Measurements from ENCODE around the gene TMEM232. TPM values are rescaled to one million over a fixed set of nuclear protein-coding genes. Genes with fewer than 3 reads are reported as not detected.

The TMEM232 gene
- total RNA-seq, 1 donor from 2014 or later, result not detected

DNA sequence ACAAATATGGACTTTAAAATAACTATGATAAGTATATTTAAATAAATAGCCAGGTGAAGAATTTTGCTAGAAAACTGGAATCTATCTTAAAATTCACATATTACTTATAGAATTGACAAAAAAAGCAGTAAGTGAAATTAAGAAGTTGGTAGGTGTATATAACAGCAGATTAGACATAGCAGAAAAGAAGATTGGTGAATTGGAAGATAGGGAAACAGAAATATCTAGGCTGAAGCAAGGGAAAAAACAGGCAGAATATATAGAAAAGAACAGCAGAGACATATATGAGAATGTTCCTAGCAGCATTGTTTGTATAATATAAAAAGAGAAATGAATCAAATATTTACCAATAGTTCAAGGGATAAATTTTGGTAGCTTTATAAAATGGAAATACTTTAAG is 294.9 kb downstream of the TMEM232 start:
- TF ChIP-seq CTCF (IDR thresholded peaks at IDR 0.05), result no peak
- Histone ChIP-seq H3K4me1 (no peaks in the 10 kb centered on the region), H3K36me3 (no peaks in the 10 kb centered on the region), H3K27ac (no peak overlapping the region), H3K9me3 (no peaks in the 10 kb centered on the region), H3K4me3 (no peak overlapping the region), H3K27me3 (no peaks in the 10 kb centered on the region)
- intact Hi-C loops (cut with DNase I), result no loop called here
- DNase-seq (ENCODE audit: low spot score in 2 of 2), result no peak

DNA sequence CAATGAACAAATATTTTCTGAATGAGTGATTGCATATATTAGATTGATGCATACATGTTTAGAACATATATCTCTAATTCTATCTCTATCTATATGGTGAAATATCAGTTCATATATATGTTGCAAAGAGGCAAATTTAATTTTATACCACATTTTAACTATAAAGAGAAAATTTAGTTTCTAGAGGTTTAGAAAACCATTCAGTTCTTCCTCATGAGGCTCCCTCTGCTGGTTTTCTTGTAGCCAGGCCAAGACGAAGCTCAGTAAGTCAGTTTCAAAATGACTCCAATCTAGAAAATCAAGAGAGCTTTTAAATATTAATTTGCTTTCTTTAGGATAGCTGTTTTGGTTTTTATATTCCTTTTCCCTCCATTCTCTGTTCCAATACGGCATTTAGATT is 312.1 kb downstream of the TMEM232 start:
- no peak for DNase-seq (ENCODE audit: low spot score in 2 of 2)
- Histone ChIP-seq H3K27me3 (no peaks in the 10 kb centered on the region), H3K4me1 (no peaks in the 10 kb centered on the region), H3K9me3 (no peaks in the 10 kb centered on the region), H3K36me3 (no peaks in the 10 kb centered on the region), H3K27ac (no peak overlapping the region), H3K4me3 (no peak overlapping the region)
- TF ChIP-seq CTCF (IDR thresholded peaks at IDR 0.05), result peak in 1 of 3 experiments; percentile 49
- intact Hi-C loops (cut with DNase I), result loop anchor here (5.0 kb wide), 1 partner anchor 722 kb away; no protein-coding TSS in a partner anchor

DNA sequence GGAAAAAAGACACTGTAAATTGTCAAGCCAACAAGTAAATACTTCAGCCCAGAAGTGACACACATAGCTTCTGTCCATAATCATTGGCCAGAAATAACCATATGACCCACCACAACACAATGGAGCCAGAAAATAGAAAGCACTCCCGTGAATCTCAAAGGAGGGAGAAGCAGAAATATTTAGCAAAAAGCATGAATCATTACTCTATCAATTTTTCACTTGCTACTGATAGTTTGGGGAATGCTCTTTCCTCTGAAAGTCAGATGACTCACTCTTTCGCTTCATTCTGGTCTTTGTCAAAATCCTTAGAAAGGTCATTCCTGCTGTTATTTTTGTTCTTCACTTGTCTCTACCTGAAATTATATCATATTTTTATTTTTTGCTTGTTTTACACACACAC is 312.6 kb downstream of the TMEM232 start:
- TF ChIP-seq CTCF (IDR thresholded peaks at IDR 0.05), result no peak
- H3K4me3 ChIP-seq, result no peak overlapping the region
- no peak overlapping the region for H3K27ac ChIP-seq
- no peaks in the 10 kb centered on the region for H3K9me3 ChIP-seq
- intact Hi-C loops (cut with DNase I), result loop anchor here (5.0 kb wide), 1 partner anchor 722 kb away; no protein-coding TSS in a partner anchor
- no peaks in the 10 kb centered on the region for H3K27me3 ChIP-seq
- no peaks in the 10 kb centered on the region for H3K36me3 ChIP-seq
- DNase-seq (ENCODE audit: low spot score in 2 of 2), result no peak
- no peaks in the 10 kb centered on the region for H3K4me1 ChIP-seq

DNA sequence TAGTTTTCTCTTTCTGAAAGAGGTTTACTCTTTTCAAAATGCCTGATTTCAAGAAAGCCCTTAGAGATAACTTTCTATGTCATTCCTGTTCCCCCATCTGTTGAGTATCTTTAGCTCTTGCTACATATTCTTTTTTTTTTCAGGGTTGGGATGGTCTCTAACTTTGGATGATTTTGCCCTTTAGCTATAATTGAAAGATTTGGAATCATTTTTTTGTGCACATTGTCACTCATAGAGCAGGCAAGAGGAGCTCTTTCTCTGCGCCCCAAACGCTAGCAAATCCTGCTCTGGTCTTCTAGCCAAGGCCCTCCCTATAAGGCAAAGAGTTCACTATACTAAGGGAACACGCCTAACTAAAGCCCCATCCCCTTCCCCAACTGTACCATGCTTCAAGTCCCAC is 316.9 kb downstream of the TMEM232 start:
- DNase-seq (ENCODE audit: low spot score in 2 of 2), result no peak
- intact Hi-C loops (cut with DNase I), result no loop called here
- H3K4me3 ChIP-seq, result no peak overlapping the region
- H3K27me3 ChIP-seq, result no peaks in the 10 kb centered on the region
- H3K27ac ChIP-seq, result no peak overlapping the region
- no peak for TF ChIP-seq CTCF (IDR thresholded peaks at IDR 0.05)
- H3K4me1 ChIP-seq, result no peaks in the 10 kb centered on the region
- H3K9me3 ChIP-seq, result no peaks in the 10 kb centered on the region
- H3K36me3 ChIP-seq, result no peaks in the 10 kb centered on the region

DNA sequence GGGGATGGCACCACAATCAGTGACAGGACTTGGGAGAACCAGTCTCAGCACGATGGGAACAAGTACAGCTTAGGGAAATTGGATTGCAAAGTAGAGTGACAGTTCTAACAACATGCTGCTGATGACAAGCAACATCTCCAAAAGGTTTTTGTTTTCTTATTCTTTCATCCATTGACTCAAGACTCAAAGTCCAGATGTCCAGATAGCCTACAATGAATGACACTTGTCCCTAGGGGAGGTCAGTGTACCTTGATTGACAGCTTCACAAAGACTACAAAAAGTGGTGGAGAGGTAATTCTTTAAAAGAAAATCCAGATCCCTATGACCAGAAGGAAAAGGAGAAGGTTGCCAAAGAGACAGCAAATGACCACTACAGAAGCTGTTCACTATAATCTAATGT is 323.9 kb downstream of the TMEM232 start:
- intact Hi-C loops (cut with DNase I), result no loop called here
- Histone ChIP-seq H3K4me3 (no peak overlapping the region), H3K27me3 (no peaks in the 10 kb centered on the region), H3K4me1 (no peaks in the 10 kb centered on the region), H3K36me3 (no peaks in the 10 kb centered on the region), H3K9me3 (no peaks in the 10 kb centered on the region), H3K27ac (no peak overlapping the region)
- no peak for DNase-seq (ENCODE audit: low spot score in 2 of 2)
- TF ChIP-seq CTCF (IDR thresholded peaks at IDR 0.05), result no peak

GRCh38 chr5:110401881-110402280 is 324.6 kb downstream of the TMEM232 start:
- intact Hi-C loops (cut with DNase I), result no loop called here
- H3K36me3 ChIP-seq, result no peaks in the 10 kb centered on the region
- no peak for TF ChIP-seq CTCF (IDR thresholded peaks at IDR 0.05)
- H3K4me3 ChIP-seq, result no peak overlapping the region
- H3K27me3 ChIP-seq, result no peaks in the 10 kb centered on the region
- no peak overlapping the region for H3K27ac ChIP-seq
- DNase-seq (ENCODE audit: low spot score in 2 of 2), result no peak
- H3K4me1 ChIP-seq, result no peaks in the 10 kb centered on the region
- no peaks in the 10 kb centered on the region for H3K9me3 ChIP-seq

Measured in ascending aorta (tissue), 2 donors.